GM12875 (cell line): ENCODE results near the gene CDCA3.
A peak's percentile ranks its signal among the peaks of the same experiment; 100 is the strongest.
"Not testable (repeated sequence)": the region's sequence is repeated elsewhere in the genome, so short reads cannot be mapped to it uniquely, and the experiment has no call there.

Experiments used
- H3K4me3 ChIP-seq: one replicate; pipeline ENCODE4 v1.5.1; 2011; ENCODE audit warnings: low read depth, low read length, control low read depth
- CTCF ChIP-seq: IDR thresholded peaks from 2 replicates; pipeline ENCODE4 v1.5.1; 2011; ENCODE audit warnings: low read depth, mild to moderate bottlenecking, control low read depth, inconsistent platforms, low read length, moderate library complexity, borderline replicate concordance; ENCODE audit not compliant: insufficient read depth

The CDCA3 gene

DNA sequence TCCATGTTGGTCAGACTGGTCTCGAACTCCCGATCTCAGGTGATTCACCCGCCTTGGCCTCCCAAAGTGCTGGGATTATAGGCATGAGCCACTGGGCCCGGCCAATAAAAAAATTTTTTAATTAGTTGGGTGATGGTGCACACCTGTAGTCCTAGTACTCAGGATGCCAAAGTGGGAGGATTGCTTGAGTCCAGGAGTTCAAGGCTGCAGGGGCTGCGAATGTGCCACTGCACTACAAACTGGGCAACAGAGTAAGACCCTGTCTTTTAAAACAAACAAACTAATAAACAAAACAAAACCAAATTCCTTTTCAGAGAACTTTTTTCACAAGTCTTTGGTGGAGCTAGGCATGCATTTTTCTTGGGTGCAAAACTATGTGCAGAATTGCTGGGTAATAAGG lies 32.2 kb upstream of the CDCA3 start:
- no peak overlapping the region for H3K4me3 ChIP-seq
- no peak for TF ChIP-seq CTCF

DNA sequence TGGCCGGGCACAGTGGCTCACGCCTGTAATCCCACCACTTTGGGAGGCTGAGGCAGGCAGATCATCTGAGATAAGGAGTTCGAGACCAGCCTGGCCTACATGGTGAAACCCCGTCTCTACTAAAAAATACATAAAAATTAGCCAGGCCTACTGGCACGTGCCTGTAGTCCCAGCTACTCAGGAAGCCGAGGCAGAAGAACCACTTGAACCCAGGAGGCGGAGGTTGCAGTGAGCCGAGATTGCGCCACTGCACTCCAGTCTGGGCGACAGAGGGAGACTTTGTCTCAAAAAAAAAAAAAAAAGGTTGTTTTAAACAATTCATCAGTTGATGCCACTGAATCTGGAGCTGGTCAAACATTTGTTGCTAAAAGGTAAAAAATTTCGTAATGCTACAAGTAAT lies 28.7 kb upstream of the CDCA3 start:
- not testable (repeated sequence) for H3K4me3 ChIP-seq

DNA sequence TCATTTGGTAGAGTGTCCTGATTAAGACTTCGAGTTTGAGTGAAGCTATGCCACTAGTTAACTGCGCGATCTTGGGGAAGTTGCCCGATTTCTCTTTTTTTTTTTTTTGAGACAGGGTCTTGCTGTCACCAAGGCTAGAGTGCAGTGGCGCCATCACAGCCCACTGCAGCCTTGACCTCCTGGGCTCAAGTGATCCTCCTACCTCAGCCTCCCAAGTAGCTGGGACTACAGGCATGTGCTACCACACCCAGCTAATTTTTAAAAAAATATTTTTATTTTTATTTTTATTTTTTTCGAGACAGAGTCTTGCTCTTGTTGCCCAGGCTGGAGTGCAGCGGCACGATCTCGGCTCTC lies 22.9 kb upstream of the CDCA3 start:
- H3K4me3 ChIP-seq = not testable (repeated sequence)

GRCh38 chr12:6873094-6874014 lies 22.3 kb upstream of the CDCA3 start, which contains the start of gene SPSB2:
Gene SPSB2 (minus strand): TSS chr12:6873303. CDS start chr12:6872901, 402 bp downstream.
- H3K4me3 ChIP-seq = peak within 1 kb of the TSS; percentile 52
- no peak for TF ChIP-seq CTCF

DNA sequence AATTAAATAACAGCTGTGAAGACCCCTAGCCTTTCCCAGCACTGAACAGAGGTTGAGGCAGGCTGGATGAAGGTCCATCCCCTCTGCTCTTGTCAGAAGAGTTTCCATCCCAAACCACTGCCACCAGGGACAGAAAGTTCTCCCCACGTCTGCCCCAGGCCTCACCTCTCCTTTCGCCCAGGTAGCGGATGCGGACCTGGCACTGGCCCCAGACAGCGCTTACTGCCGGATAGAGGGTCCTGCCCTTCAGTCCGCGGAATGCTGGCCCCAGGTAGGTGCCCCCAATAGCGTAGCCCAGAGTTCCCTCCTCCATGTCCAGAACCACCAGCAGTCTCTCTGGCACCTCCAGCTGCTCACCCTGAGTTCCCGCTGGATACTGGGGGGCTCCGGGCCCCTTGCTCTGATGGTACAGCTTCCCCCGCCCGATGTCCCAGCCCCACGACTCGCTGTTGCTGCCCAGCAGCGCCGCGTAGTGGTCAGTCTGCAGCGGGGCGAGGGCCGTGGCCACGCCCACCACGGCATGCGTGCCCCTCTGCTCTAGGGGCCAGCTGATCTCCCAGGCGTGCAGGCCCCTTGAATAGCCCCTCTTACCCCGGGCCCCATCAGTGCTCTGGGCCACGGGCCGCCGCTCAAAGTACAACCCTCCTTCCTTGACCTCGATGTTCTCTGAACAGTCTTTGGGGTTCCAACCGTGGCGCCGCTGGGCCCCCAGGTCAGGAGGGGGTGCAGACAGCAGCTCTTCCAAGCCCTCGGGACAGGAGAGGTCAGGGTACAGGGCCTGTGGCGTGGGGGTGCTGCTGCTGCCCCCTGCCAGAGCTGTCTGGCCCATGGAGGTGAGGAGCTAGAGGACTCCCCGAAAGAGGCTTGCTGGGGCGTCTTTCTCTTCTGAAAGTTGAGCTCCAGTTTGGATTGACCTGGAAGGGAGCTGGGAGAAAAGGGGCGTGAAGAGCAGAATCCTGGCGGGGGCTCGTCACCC lies 21.3 kb upstream of the CDCA3 start:
- peak overlapping the region; percentile 52 for H3K4me3 ChIP-seq
- TF ChIP-seq CTCF = peak; percentile 99

GRCh38 chr12:6871052-6871957 lies 20.2 kb upstream of the CDCA3 start:
- no peak overlapping the region for H3K4me3 ChIP-seq
- TF ChIP-seq CTCF = no peak

DNA sequence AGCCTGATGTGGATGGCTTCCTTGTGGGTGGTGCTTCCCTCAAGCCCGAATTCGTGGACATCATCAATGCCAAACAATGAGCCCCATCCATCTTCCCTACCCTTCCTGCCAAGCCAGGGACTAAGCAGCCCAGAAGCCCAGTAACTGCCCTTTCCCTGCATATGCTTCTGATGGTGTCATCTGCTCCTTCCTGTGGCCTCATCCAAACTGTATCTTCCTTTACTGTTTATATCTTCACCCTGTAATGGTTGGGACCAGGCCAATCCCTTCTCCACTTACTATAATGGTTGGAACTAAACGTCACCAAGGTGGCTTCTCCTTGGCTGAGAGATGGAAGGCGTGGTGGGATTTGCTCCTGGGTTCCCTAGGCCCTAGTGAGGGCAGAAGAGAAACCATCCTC lies 19.2 kb upstream of the CDCA3 start:
- not testable (repeated sequence) for H3K4me3 ChIP-seq
